ENCODE data around the gene RBM20.

The RBM20 gene

GRCh38 chr10:110841767-110842267 is 197.7 kb downstream of the RBM20 start:
- no peak for DNase-seq

- DNase-seq, result no peak
Observed at GRCh38 chr10:110842326-110842904, 198.3 kb downstream of the RBM20 start.

- DNase-seq, result peak; percentile 62
Observed at GRCh38 chr10:110843031-110843430, 198.9 kb downstream of the RBM20 start.

- DNase-seq, result no peak
Observed at GRCh38 chr10:110843796-110844616, 199.9 kb downstream of the RBM20 start.

- DNase-seq, result no peak
Observed at GRCh38 chr10:110844617-110844881, 200.4 kb downstream of the RBM20 start.

GRCh38 chr10:110845192-110845755 is 201.1 kb downstream of the RBM20 start:
- no peak for DNase-seq

- peak; percentile 89 for DNase-seq
Observed at GRCh38 chr10:110845756-110846620, 201.9 kb downstream of the RBM20 start.

- no peak for DNase-seq
Observed at GRCh38 chr10:110847374-110847773, 203.2 kb downstream of the RBM20 start.

GRCh38 chr10:110848106-110848505 is 204.0 kb downstream of the RBM20 start:
- no peak for DNase-seq

GRCh38 chr10:110850099-110850498 is 206.0 kb downstream of the RBM20 start:
- DNase-seq, result no peak

- DNase-seq, result no peak
Observed at GRCh38 chr10:110851020-110851612, 207.0 kb downstream of the RBM20 start.

- no peak for DNase-seq
Observed at GRCh38 chr10:110852255-110852896, 208.2 kb downstream of the RBM20 start.

- DNase-seq, result no peak
Observed at GRCh38 chr10:110852947-110853346, 208.8 kb downstream of the RBM20 start.

GRCh38 chr10:110853921-110854605 is 209.9 kb downstream of the RBM20 start:
- no peak for DNase-seq

GRCh38 chr10:110857265-110858171 is 213.4 kb downstream of the RBM20 start:
- peak; percentile 97 for DNase-seq

GRCh38 chr10:110858297-110858934 is 214.3 kb downstream of the RBM20 start:
- DNase-seq, result no peak

GRCh38 chr10:110859206-110859972 is 215.3 kb downstream of the RBM20 start:
- no peak for DNase-seq

GRCh38 chr10:110859973-110860376 is 215.8 kb downstream of the RBM20 start:
- no peak for DNase-seq

GRCh38 chr10:110860576-110861241 is 216.6 kb downstream of the RBM20 start:
- DNase-seq, result no peak
